Endothelial cell (in vitro differentiated cells): Measurements from ENCODE around the gene SYNDIG1. TPM values are rescaled to one million over a fixed set of nuclear protein-coding genes. Genes with fewer than 3 reads are reported as not detected.
"Not testable (repeated sequence)": the region's sequence is repeated elsewhere in the genome, so short reads cannot be mapped to it uniquely, and the experiment has no call there.

Experiments used
- DNase-seq: peaks from one replicate; pipeline ENCODE4 v3.0.0; 2021; ENCODE audit warnings: low spot score
- H3K27ac Mint-ChIP-seq: one replicate; pipeline ENCODE4 v1.8.0; 2021; ENCODE audit warnings: mixed read lengths, inconsistent platforms; ENCODE audit not compliant: unreplicated experiment
- H3K27me3 Mint-ChIP-seq: one replicate; pipeline ENCODE4 v1.8.0; 2021; ENCODE audit warnings: mild to moderate bottlenecking, moderate library complexity, mixed read lengths, inconsistent platforms; ENCODE audit not compliant: unreplicated experiment
- H3K36me3 Mint-ChIP-seq: one replicate; pipeline ENCODE4 v1.8.0; 2021; ENCODE audit warnings: mild to moderate bottlenecking, low read depth, mixed read lengths, inconsistent platforms; ENCODE audit not compliant: unreplicated experiment
- H3K4me1 Mint-ChIP-seq: one replicate; pipeline ENCODE4 v1.8.0; 2021; ENCODE audit warnings: mild to moderate bottlenecking, mixed read lengths, inconsistent platforms; ENCODE audit not compliant: unreplicated experiment
- H3K4me3 Mint-ChIP-seq: one replicate; pipeline ENCODE4 v1.8.0; 2021; ENCODE audit warnings: mild to moderate bottlenecking, mixed read lengths, inconsistent platforms; ENCODE audit not compliant: unreplicated experiment
- H3K9me3 Mint-ChIP-seq: one replicate; pipeline ENCODE4 v1.8.0; 2021; ENCODE audit warnings: mixed read lengths, inconsistent platforms; ENCODE audit not compliant: unreplicated experiment
- total RNA-seq: library from RNA; stranded (reverse); fragmentation: NEBNext Ultra II Directional; extraction: Animal tissue kit (Norgen Biotek cat#: 25700); gene quantifications from one replicate; pipeline ENCODE4 v1.2.1, GENCODE V29; 2021; ENCODE audit not compliant: unreplicated experiment
- TF ChIP-seq, protein P1 (sequence below): fragments of 200-600 bp; sonication (generic); IDR thresholded peaks from one replicate; pipeline ENCODE4 v1.5.0; 2021; ENCODE audit warnings: antibody characterized with exemption; ENCODE audit not compliant: unreplicated experiment

The SYNDIG1 gene
- total RNA-seq, 1 donor from 2014 or later: 8.1 TPM

DNA sequence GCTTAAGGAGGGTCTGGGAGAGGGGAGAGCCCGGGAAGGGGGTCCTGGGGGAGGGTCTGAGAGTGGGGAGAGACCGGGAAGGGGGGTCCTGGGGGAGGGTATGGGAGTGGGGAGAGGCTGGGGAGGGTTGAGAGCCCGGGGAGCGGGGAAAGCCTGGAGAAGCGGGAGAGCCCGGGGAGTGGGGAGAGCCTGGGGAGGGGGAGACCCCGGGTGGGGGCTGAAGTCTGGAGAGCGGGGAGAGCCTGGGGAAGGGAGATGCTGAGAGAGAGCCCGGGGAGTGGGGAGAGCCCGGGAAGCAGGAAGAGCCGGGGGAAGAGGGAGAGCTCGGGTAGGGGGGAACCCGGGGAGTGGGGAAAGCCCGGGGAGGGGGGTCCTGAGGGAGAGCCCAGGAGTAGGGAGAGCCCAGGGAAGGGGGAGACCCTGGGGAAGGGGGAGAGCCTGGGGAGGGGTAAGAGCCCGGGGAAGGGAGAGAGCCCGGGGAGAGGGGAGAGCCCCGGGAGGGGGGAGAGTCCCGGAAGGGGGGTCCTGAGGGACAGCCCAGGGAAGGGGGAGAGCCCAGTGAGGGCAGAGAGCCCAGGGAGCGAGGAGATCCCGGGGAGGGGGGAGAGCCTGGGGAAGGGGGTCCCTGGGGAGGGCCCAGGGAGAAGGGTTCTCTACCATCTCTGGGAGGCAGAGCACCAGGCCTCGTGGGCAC lies 148.5 kb downstream of the SYNDIG1 start:
- no peaks in the 10 kb centered on the region for H3K9me3 Mint-ChIP-seq
- peaks cover 5% of the 10 kb centered on the region for H3K27me3 Mint-ChIP-seq
- TF ChIP-seq, protein P1, sequence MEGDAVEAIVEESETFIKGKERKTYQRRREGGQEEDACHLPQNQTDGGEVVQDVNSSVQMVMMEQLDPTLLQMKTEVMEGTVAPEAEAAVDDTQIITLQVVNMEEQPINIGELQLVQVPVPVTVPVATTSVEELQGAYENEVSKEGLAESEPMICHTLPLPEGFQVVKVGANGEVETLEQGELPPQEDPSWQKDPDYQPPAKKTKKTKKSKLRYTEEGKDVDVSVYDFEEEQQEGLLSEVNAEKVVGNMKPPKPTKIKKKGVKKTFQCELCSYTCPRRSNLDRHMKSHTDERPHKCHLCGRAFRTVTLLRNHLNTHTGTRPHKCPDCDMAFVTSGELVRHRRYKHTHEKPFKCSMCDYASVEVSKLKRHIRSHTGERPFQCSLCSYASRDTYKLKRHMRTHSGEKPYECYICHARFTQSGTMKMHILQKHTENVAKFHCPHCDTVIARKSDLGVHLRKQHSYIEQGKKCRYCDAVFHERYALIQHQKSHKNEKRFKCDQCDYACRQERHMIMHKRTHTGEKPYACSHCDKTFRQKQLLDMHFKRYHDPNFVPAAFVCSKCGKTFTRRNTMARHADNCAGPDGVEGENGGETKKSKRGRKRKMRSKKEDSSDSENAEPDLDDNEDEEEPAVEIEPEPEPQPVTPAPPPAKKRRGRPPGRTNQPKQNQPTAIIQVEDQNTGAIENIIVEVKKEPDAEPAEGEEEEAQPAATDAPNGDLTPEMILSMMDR: no peak
- DNase-seq: no peak
- no peak overlapping the region for H3K27ac Mint-ChIP-seq
- no peak overlapping the region for H3K4me3 Mint-ChIP-seq
- no peaks in the 10 kb centered on the region for H3K36me3 Mint-ChIP-seq
- H3K4me1 Mint-ChIP-seq: peaks cover 20% of the 10 kb centered on the region

- H3K4me1 Mint-ChIP-seq: peaks cover 20% of the 10 kb centered on the region
- no peak for DNase-seq
- TF ChIP-seq, protein P1: no peak
- H3K9me3 Mint-ChIP-seq: no peaks in the 10 kb centered on the region
- H3K36me3 Mint-ChIP-seq: no peaks in the 10 kb centered on the region
- H3K27me3 Mint-ChIP-seq: peaks cover 5% of the 10 kb centered on the region
- H3K4me3 Mint-ChIP-seq: no peak overlapping the region
- H3K27ac Mint-ChIP-seq: no peak overlapping the region
These were observed 149.3 kb downstream of the SYNDIG1 start for GRCh38 chr20:24618739-24619138.

GRCh38 chr20:24619212-24619611 lies 149.8 kb downstream of the SYNDIG1 start:
- Mint-ChIP-seq H3K27ac (no peak overlapping the region), H3K4me3 (no peak overlapping the region), H3K27me3 (peaks cover under 1% of the 10 kb centered on the region), H3K9me3 (no peaks in the 10 kb centered on the region), H3K4me1 (peaks cover 20% of the 10 kb centered on the region), H3K36me3 (no peaks in the 10 kb centered on the region)
- DNase-seq: no peak
- TF ChIP-seq, protein P1: no peak

- H3K27me3 Mint-ChIP-seq: no peaks in the 10 kb centered on the region
- TF ChIP-seq, protein P1: no peak
- peaks cover 4% of the 10 kb centered on the region for H3K36me3 Mint-ChIP-seq
- H3K27ac Mint-ChIP-seq: no peak overlapping the region
- no peaks in the 10 kb centered on the region for H3K9me3 Mint-ChIP-seq
- H3K4me3 Mint-ChIP-seq: no peak overlapping the region
- no peak for DNase-seq
- H3K4me1 Mint-ChIP-seq: peaks cover 22% of the 10 kb centered on the region
These were observed 151.6 kb downstream of the SYNDIG1 start for GRCh38 chr20:24620937-24621519.

- TF ChIP-seq, protein P1: no peak
- Mint-ChIP-seq H3K36me3 (peaks cover 9% of the 10 kb centered on the region), H3K4me1 (peaks cover 24% of the 10 kb centered on the region), H3K27me3 (no peaks in the 10 kb centered on the region), H3K4me3 (no peak overlapping the region), H3K27ac (no peak overlapping the region), H3K9me3 (no peaks in the 10 kb centered on the region)
- DNase-seq: no peak
These were observed 153.4 kb downstream of the SYNDIG1 start for GRCh38 chr20:24622856-24623255.

- not testable (repeated sequence) for H3K36me3 Mint-ChIP-seq, H3K27ac Mint-ChIP-seq, H3K9me3 Mint-ChIP-seq, DNase-seq, H3K27me3 Mint-ChIP-seq, H3K4me3 Mint-ChIP-seq
- peaks cover 35% of the 10 kb centered on the region for H3K4me1 Mint-ChIP-seq
These were observed 156.7 kb downstream of the SYNDIG1 start for GRCh38 chr20:24626141-24626540.
